Measurements from ENCODE around the gene PDGFRA. TPM values are rescaled to one million over a fixed set of nuclear protein-coding genes. Genes with fewer than 3 reads are reported as not detected.

PDGFRA gene
- polyA plus RNA-seq, 3 donors = not detected

DNA sequence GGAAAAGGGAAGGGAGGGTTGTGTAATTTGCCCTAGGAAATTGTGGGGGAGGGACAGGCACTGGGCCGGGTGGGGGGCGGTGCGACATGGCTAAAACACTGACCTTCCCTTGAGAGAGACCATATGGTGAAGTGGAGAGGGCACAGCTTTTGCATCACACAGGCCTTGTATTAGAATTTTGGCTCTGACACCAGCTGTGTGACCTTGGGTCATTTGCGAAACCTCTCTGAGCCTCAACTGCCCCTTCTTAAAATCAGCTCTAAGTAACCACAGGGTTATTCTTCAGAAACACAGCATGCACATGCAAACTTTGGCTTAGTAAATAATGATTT lies 25.8 kb downstream of the PDGFRA start:
- no peaks in the 10 kb centered on the region for H3K36me3 ChIP-seq (replicated peaks in 1 of 2; ENCODE audit: control insufficient read depth in 1 of 2, insufficient read depth in 2 of 2, low read length in 2 of 2)
- H3K27ac Mint-ChIP-seq = no peak overlapping the region
- H3K4me1 ChIP-seq (ENCODE audit: control insufficient read depth in 1 of 2, insufficient read depth in 2 of 2, low read length in 2 of 2) = no peaks in the 10 kb centered on the region
- H3K9me3 ChIP-seq (replicated peaks in 1 of 2; ENCODE audit: control insufficient read depth in 1 of 2, insufficient read depth in 1 of 2, low read length in 2 of 2) = peaks cover 4 to 5% of the 10 kb centered on the region in 2 donors
- no peak overlapping the region for H2AFZ ChIP-seq (ENCODE audit: insufficient read depth, low read depth, low read length, poor library complexity, severe bottlenecking)
- H3K27me3 ChIP-seq (ENCODE audit: control insufficient read depth in 2 of 2, insufficient read depth in 2 of 2, low read length in 2 of 2) = no peaks in the 10 kb centered on the region
- H3K4me1 Mint-ChIP-seq = no peaks in the 10 kb centered on the region
- no peak overlapping the region for H3K27ac ChIP-seq (ENCODE audit: low read depth in 1 of 2, low read length in 2 of 2)
- H3K9ac ChIP-seq (ENCODE audit: insufficient read depth, low read length, poor library complexity, severe bottlenecking) = no peak overlapping the region
- no peak overlapping the region for H3K4me3 Mint-ChIP-seq
- H3K36me3 Mint-ChIP-seq = no peaks in the 10 kb centered on the region
- peaks cover 0 to 8% (median 8%) of the 10 kb centered on the region in 3 donors for H3K27me3 Mint-ChIP-seq (ENCODE audit: low read depth in 3 of 3)
- H3K4me2 ChIP-seq (replicated peaks; ENCODE audit: extremely low read depth, low read length, poor library complexity, severe bottlenecking) = no peak overlapping the region
- no peaks in the 10 kb centered on the region for H3K79me2 ChIP-seq (ENCODE audit: insufficient read depth, low read length)
- TF ChIP-seq, protein P1, sequence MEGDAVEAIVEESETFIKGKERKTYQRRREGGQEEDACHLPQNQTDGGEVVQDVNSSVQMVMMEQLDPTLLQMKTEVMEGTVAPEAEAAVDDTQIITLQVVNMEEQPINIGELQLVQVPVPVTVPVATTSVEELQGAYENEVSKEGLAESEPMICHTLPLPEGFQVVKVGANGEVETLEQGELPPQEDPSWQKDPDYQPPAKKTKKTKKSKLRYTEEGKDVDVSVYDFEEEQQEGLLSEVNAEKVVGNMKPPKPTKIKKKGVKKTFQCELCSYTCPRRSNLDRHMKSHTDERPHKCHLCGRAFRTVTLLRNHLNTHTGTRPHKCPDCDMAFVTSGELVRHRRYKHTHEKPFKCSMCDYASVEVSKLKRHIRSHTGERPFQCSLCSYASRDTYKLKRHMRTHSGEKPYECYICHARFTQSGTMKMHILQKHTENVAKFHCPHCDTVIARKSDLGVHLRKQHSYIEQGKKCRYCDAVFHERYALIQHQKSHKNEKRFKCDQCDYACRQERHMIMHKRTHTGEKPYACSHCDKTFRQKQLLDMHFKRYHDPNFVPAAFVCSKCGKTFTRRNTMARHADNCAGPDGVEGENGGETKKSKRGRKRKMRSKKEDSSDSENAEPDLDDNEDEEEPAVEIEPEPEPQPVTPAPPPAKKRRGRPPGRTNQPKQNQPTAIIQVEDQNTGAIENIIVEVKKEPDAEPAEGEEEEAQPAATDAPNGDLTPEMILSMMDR (IDR thresholded peaks at IDR 0.05) = no peak
- intact Hi-C loops (cut with micrococcal nuclease) = no loop called here
- 81% methylated on average over 4 of the region's 4 CpGs for WGBS (ENCODE audit: insufficient coverage)
- H3K4me3 ChIP-seq (replicated peaks in 1 of 3; ENCODE audit: low read depth in 2 of 3, low read length in 3 of 3) = no peak overlapping the region
- peaks cover 2 to 9% (median 5%) of the 10 kb centered on the region in 7 donors for H3K9me3 Mint-ChIP-seq
- DNase-seq = no peak
- H4K20me1 ChIP-seq (ENCODE audit: insufficient read depth, low read length) = no peaks in the 10 kb centered on the region

DNA sequence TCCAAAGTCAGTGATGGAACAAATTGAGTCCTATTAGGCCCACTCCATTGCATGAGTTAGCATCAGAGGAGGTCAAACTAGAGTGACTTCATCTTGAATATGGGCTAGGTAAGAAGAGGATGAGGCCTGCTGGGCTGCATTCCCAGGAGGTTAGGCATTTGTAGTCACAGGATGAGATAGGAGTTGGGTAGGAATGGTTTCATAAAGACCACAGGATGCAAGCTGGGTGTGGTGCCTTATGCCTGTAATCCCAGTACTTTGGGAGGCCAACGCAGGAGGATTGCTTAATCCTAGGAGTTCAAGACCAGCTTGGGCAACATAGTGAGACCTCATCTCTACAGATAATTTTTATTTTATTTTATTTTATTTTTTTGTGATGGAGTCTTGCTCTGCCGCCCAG lies 26.8 kb downstream of the PDGFRA start:
- no peaks in the 10 kb centered on the region for H3K36me3 ChIP-seq (replicated peaks in 1 of 2; ENCODE audit: control insufficient read depth in 1 of 2, insufficient read depth in 2 of 2, low read length in 2 of 2)
- H3K4me2 ChIP-seq (replicated peaks; ENCODE audit: extremely low read depth, low read length, poor library complexity, severe bottlenecking) = no peak overlapping the region
- H3K9ac ChIP-seq (ENCODE audit: insufficient read depth, low read length, poor library complexity, severe bottlenecking) = no peak overlapping the region
- H2AFZ ChIP-seq (ENCODE audit: insufficient read depth, low read depth, low read length, poor library complexity, severe bottlenecking) = no peak overlapping the region
- no peaks in the 10 kb centered on the region for H3K4me1 ChIP-seq (ENCODE audit: control insufficient read depth in 1 of 2, insufficient read depth in 2 of 2, low read length in 2 of 2)
- no peaks in the 10 kb centered on the region for H3K79me2 ChIP-seq (ENCODE audit: insufficient read depth, low read length)
- H3K4me3 Mint-ChIP-seq = no peak overlapping the region
- no peak for DNase-seq
- H4K20me1 ChIP-seq (ENCODE audit: insufficient read depth, low read length) = no peaks in the 10 kb centered on the region
- no peak overlapping the region for H3K27ac ChIP-seq (ENCODE audit: low read depth in 1 of 2, low read length in 2 of 2)
- no peak overlapping the region for H3K27ac Mint-ChIP-seq
- H3K27me3 ChIP-seq (ENCODE audit: control insufficient read depth in 2 of 2, insufficient read depth in 2 of 2, low read length in 2 of 2) = no peaks in the 10 kb centered on the region
- no peaks in the 10 kb centered on the region for H3K36me3 Mint-ChIP-seq
- H3K4me3 ChIP-seq (replicated peaks in 1 of 3; ENCODE audit: low read depth in 2 of 3, low read length in 3 of 3) = no peak overlapping the region
- H3K9me3 Mint-ChIP-seq = peaks cover 1 to 5% (median 2%) of the 10 kb centered on the region in 7 donors
- TF ChIP-seq, protein P1 (IDR thresholded peaks at IDR 0.05) = no peak
- peaks cover 0 to 8% (median 8%) of the 10 kb centered on the region in 3 donors for H3K27me3 Mint-ChIP-seq (ENCODE audit: low read depth in 3 of 3)
- H3K4me1 Mint-ChIP-seq = no peaks in the 10 kb centered on the region
- intact Hi-C loops (cut with micrococcal nuclease) = no loop called here
- 100% methylated on average over 1 of the region's 2 CpGs for WGBS (ENCODE audit: insufficient coverage)
- peaks cover under 1% of the 10 kb centered on the region in 2 donors for H3K9me3 ChIP-seq (replicated peaks in 1 of 2; ENCODE audit: control insufficient read depth in 1 of 2, insufficient read depth in 1 of 2, low read length in 2 of 2)
